HepG2 (cell line): ENCODE measurements around the gene USP36. TPM values are rescaled to one million over a fixed set of nuclear protein-coding genes. Genes with fewer than 3 reads are reported as not detected.
A peak's percentile ranks its signal among the peaks of the same experiment; 100 is the strongest.

Source experiments
- ATAC-seq: fragments of 200-7000 bp; cut with Tn5 transposase; 3 replicates; pipeline ENCODE4 v1.9.1; 2020; ENCODE audit warnings: mild to moderate bottlenecking, moderate library complexity
- BruUV-seq: library from RNA; stranded (reverse); fragments of 400-500 nt; replicated peaks from 2 replicates; lab custom pipeline; 2021; lab: Mats Ljungman, UMichigan
- CTCF ChIA-PET: fragments of 300-600 bp; formaldehyde crosslinking; extraction: SDS; loops from one replicate; lab custom pipeline; 2021; ENCODE audit warnings: low total read pairs, inconsistent platforms, low intra/inter-chr PET ratio; lab: Yijun Ruan, JAX
- POLR2A ChIA-PET: fragments of 350-600 bp; sonication (Branson Sonifier 250); formaldehyde crosslinking; loops from one replicate; lab custom pipeline; 2020; ENCODE audit warnings: antibody characterized with exemption, inconsistent platforms; lab: Yijun Ruan, JAX
- DNase-seq: peaks from one replicate; pipeline ENCODE4 v3.0.0-alpha.2; 2015; ENCODE audit warnings: low spot score
- FAIRE-seq: peaks from 3 replicates; lab custom pipeline; 2011; peaks lifted over from hg19 to GRCh38; lab: Jason Lieb, UNC
- H2AFZ ChIP-seq: one replicate; pipeline ENCODE4 v1.6.1; 2011; ENCODE audit warnings: low read length, inconsistent platforms
- H3K27ac ChIP-seq: fragments of 300-600 bp; 3 replicates; pipeline ENCODE4 v1.8.0; 2011; ENCODE audit warnings: mixed run types, mild to moderate bottlenecking, mixed read lengths, low read length, inconsistent platforms; ENCODE audit not compliant: insufficient read depth; ENCODE audit errors: extremely low read length
- H3K27me3 ChIP-seq, 2 experiments: fragments of 200-600 bp in 1 of 2; 2 replicates in 1 of 2; 3 replicates in 1 of 2; pipeline versions ENCODE4 v1.6.0 to v1.8.0; 2011; ENCODE audit warnings: low read length in 2 of 2, mild to moderate bottlenecking in 2 of 2, moderate library complexity in 2 of 2, inconsistent platforms in 1 of 2; ENCODE audit not compliant: insufficient read depth in 2 of 2, control insufficient read depth in 1 of 2
- H3K36me3 ChIP-seq, 2 experiments: fragments of 200-600 bp in 1 of 2; replicated peaks in 1 of 2; 2 replicates in 1 of 2; 3 replicates in 1 of 2; pipeline versions ENCODE4 v1.5.1 to v1.8.0; 2011; ENCODE audit warnings: low read length in 2 of 2, inconsistent platforms in 1 of 2; ENCODE audit not compliant: insufficient read depth in 2 of 2, control insufficient read depth in 1 of 2
- H3K4me1 ChIP-seq: 2 replicates; pipeline ENCODE4 v1.5.1; 2012; ENCODE audit warnings: low read length, inconsistent platforms; ENCODE audit not compliant: insufficient read depth
- H3K4me2 ChIP-seq: 2 replicates; pipeline ENCODE4 v1.6.0; 2011; ENCODE audit warnings: low read depth, low read length, inconsistent platforms
- H3K4me3 ChIP-seq, 3 experiments: fragments of 200-600 bp in 1 of 3; sonication (generic), shearing (Covaris generic) in 1 of 3; replicated peaks in 1 of 3; 2 replicates each; pipeline ENCODE4 v1.5.1; 2011 to 2016; ENCODE audit warnings: low read length in 3 of 3, inconsistent platforms in 2 of 3, low read depth in 2 of 3, mild to moderate bottlenecking in 2 of 3, control low read depth in 1 of 3, mixed read lengths in 1 of 3; ENCODE audit not compliant: insufficient read depth in 1 of 3
- H3K79me2 ChIP-seq: one replicate; pipeline ENCODE4 v1.6.1; 2011; ENCODE audit warnings: low read length, inconsistent platforms; ENCODE audit not compliant: insufficient read depth
- H3K9ac ChIP-seq: 2 replicates; pipeline ENCODE4 v1.6.0; 2011; ENCODE audit warnings: mild to moderate bottlenecking, low read depth, low read length, inconsistent platforms; ENCODE audit not compliant: insufficient read depth
- H3K9me3 ChIP-seq: 2 replicates; pipeline ENCODE4 v1.5.1; 2012; ENCODE audit warnings: mild to moderate bottlenecking, low read length
- H4K20me1 ChIP-seq: 2 replicates; pipeline ENCODE4 v1.6.0; 2011; ENCODE audit warnings: inconsistent platforms, mild to moderate bottlenecking, low read length, moderate library complexity; ENCODE audit not compliant: insufficient read depth
- ATF7 ChIP-seq, 2 experiments: fragments of 450-650 bp in 1 of 2; sonication (generic) in 1 of 2; formaldehyde crosslinking in 1 of 2; IDR thresholded peaks; 2 replicates each; pipeline versions ENCODE4 v1.4.0 to v1.6.1; 2016 to 2020; ENCODE audit warnings: antibody characterized with exemption in 1 of 2, mild to moderate bottlenecking in 1 of 2, missing genetic modification reagents in 1 of 2
- ELF1 ChIP-seq: sonication (generic); formaldehyde crosslinking; IDR thresholded peaks from 2 replicates; pipeline ENCODE4 v1.4.0; 2020; ENCODE audit warnings: missing genetic modification reagents
- FOXA1 ChIP-seq, 2 experiments: fragments of 450-650 bp in 1 of 2; sonication (generic) in 1 of 2; formaldehyde crosslinking in 1 of 2; IDR thresholded peaks; 2 replicates each; pipeline versions ENCODE4 v1.4.0 to v1.6.1; 2016 to 2020; ENCODE audit warnings: missing genetic modification reagents in 1 of 2
- FOXP1 ChIP-seq, 2 experiments: fragments of 450-650 bp in 1 of 2; IDR thresholded peaks; 2 replicates each; pipeline ENCODE4 v1.6.1; 2017 to 2018; ENCODE audit warnings: antibody characterized with exemption in 1 of 2
- GABPB1 ChIP-seq: IDR thresholded peaks from 2 replicates; pipeline ENCODE4 v1.6.1; 2016; ENCODE audit warnings: mild to moderate bottlenecking, missing genetic modification reagents, moderate library complexity, missing compliant biosample characterization
- GATAD2A ChIP-seq: IDR thresholded peaks from 2 replicates; pipeline ENCODE4 v1.6.1; 2016
- IKZF1 ChIP-seq: fragments of 450-650 bp; IDR thresholded peaks from 2 replicates; pipeline ENCODE4 v1.7.1; 2016
- KLF12 ChIP-seq: sonication (generic); formaldehyde crosslinking; IDR thresholded peaks from 2 replicates; pipeline ENCODE4 v1.4.0; 2020; ENCODE audit warnings: missing genetic modification reagents, borderline replicate concordance
- MEIS1 ChIP-seq: sonication (generic); formaldehyde crosslinking; IDR thresholded peaks from 2 replicates; pipeline ENCODE4 v1.9.0; 2021; ENCODE audit warnings: mild to moderate bottlenecking, missing genetic modification reagents, moderate library complexity, borderline replicate concordance
- MXD4 ChIP-seq: IDR thresholded peaks from 2 replicates; pipeline ENCODE4 v1.6.1; 2016; ENCODE audit warnings: mild to moderate bottlenecking, missing biosample characterization, missing genetic modification reagents
- PCBP2 ChIP-seq: fragments of 200-400 bp; formaldehyde crosslinking; optimal IDR thresholded peaks from 2 replicates; pipeline ENCODE3; 2018; ENCODE audit warnings: low read length, low read depth; ENCODE audit not compliant: poor library complexity, severe bottlenecking
- ZNF235 ChIP-seq: sonication (generic); formaldehyde crosslinking; IDR thresholded peaks from 2 replicates; pipeline ENCODE4 v1.8.1; 2023; ENCODE audit warnings: mild to moderate bottlenecking, missing genetic modification reagents, borderline replicate concordance
- ZNF263 ChIP-seq: sonication (generic); formaldehyde crosslinking; IDR thresholded peaks from 2 replicates; pipeline ENCODE4 v1.4.0; 2020; ENCODE audit warnings: missing genetic modification reagents
- ZNF510 ChIP-seq: sonication (generic); formaldehyde crosslinking; IDR thresholded peaks from 2 replicates; pipeline ENCODE4 v1.4.0; 2020; ENCODE audit warnings: low read depth, mild to moderate bottlenecking, missing genetic modification reagents
- ZNF616 ChIP-seq: sonication (generic); formaldehyde crosslinking; IDR thresholded peaks from 2 replicates; pipeline ENCODE4 v1.5.0; 2020; ENCODE audit warnings: low read depth, mild to moderate bottlenecking, missing genetic modification reagents
- WGBS: methylation state at CpG from one replicate; pipeline ENCODE4 v1.1.6; 2017; ENCODE audit warnings: low lambda C conversion rate; 5-methylcytosine and 5-hydroxymethylcytosine counted together
- in situ Hi-C: cut with HindIII; loops from 2 replicates; pipeline ENCODE4 v1.10.0; 2017; ENCODE audit warnings: low pct_unique_long_range_greater_than_20kb; ENCODE audit not compliant: extremely low pct_ligation_motif_present
- intact Hi-C: fragments of 100-400 bp; cut with micrococcal nuclease; formaldehyde crosslinking; loops from one replicate; pipeline ENCODE4 v1.10.0; 2022; ENCODE audit not compliant: unreplicated experiment
- polyA plus RNA-seq, 8 experiments: library from polyadenylated mRNA; depleted of rRNA in 3 of 8; stranded (reverse) in 7 of 8; unstranded in 1 of 8; fragments of >200 nt; fragmentation: Illumina TruSeq in 4 of 8; extraction: Trizol in 4 of 8; gene quantifications; 2 replicates each; pipeline versions ENCODE4 v1.2.1 to v1.2.3, GENCODE V29; 2011 to 2016; ENCODE audit warnings: low read depth in 4 of 8, missing spikeins in 1 of 8, mixed read lengths in 1 of 8; ENCODE audit not compliant: insufficient read depth in 1 of 8
- total RNA-seq, 5 experiments: library from RNA; depleted of rRNA; stranded (reverse); fragments of >200 nt; fragmentation: Illumina TruSeq; extraction: Trizol; gene quantifications; 2 replicates each; pipeline ENCODE4 v1.2.3, GENCODE V29; 2016; ENCODE audit warnings: low read depth in 1 of 5
- TF ChIP-seq, protein P1 (sequence below): sonication (generic); formaldehyde crosslinking; IDR thresholded peaks from 2 replicates; pipeline ENCODE4 v1.4.0; 2020; ENCODE audit warnings: low read depth, missing genetic modification reagents
- TF ChIP-seq, protein P2 (sequence below): sonication (generic); formaldehyde crosslinking; IDR thresholded peaks from 2 replicates; pipeline ENCODE4 v1.4.0; 2020; ENCODE audit warnings: mild to moderate bottlenecking, missing genetic modification reagents

Gene USP36
- total and polyA plus RNA-seq, 2 of the 13 experiments (the other 11 are each of a cell fraction or from before 2014, with no cell fraction given), result 29.6 to 45.9 TPM

- TF ChIP-seq, protein P1, sequence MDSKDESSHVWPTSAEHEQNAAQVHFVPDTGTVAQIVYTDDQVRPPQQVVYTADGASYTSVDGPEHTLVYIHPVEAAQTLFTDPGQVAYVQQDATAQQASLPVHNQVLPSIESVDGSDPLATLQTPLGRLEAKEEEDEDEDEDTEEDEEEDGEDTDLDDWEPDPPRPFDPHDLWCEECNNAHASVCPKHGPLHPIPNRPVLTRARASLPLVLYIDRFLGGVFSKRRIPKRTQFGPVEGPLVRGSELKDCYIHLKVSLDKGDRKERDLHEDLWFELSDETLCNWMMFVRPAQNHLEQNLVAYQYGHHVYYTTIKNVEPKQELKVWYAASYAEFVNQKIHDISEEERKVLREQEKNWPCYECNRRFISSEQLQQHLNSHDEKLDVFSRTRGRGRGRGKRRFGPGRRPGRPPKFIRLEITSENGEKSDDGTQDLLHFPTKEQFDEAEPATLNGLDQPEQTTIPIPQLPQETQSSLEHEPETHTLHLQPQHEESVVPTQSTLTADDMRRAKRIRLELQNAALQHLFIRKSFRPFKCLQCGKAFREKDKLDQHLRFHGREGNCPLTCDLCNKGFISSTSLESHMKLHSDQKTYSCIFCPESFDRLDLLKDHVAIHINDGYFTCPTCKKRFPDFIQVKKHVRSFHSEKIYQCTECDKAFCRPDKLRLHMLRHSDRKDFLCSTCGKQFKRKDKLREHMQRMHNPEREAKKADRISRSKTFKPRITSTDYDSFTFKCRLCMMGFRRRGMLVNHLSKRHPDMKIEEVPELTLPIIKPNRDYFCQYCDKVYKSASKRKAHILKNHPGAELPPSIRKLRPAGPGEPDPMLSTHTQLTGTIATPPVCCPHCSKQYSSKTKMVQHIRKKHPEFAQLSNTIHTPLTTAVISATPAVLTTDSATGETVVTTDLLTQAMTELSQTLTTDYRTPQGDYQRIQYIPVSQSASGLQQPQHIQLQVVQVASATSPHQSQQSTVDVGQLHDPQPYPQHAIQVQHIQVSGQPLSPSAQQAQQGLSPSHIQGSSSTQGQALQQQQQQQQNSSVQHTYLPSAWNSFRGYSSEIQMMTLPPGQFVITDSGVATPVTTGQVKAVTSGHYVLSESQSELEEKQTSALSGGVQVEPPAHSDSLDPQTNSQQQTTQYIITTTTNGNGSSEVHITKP (CRISPR knock-in tag), result no peak
- TF ChIP-seq, protein P2, sequence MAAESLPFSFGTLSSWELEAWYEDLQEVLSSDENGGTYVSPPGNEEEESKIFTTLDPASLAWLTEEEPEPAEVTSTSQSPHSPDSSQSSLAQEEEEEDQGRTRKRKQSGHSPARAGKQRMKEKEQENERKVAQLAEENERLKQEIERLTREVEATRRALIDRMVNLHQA, result no peak
- TF ChIP-seq FOXA1 (IDR thresholded peaks at IDR 0.05), result no peak
- TF ChIP-seq FOXA1 (CRISPR knock-in tag; IDR thresholded peaks at IDR 0.05), result peak; percentile 52
- TF ChIP-seq ZNF510 (CRISPR knock-in tag), result 0 out of 2 replicates have a peak, but pooled peaks have one; percentile 58
- TF ChIP-seq ELF1, result peak; percentile 65
- no peak for TF ChIP-seq ZNF235 (CRISPR knock-in tag)
- no peak for TF ChIP-seq MEIS1 (CRISPR knock-in tag)
- TF ChIP-seq GATAD2A (CRISPR knock-in tag), result peak; percentile 75
Measured at GRCh38 chr17:78865682-78866390, 25.2 kb upstream of the USP36 start (continued).

GRCh38 chr17:78864117-78864516 lies 23.5 kb upstream of the USP36 start:
- Histone ChIP-seq H3K27ac (no peak overlapping the region), H3K27me3 (no peaks in the 10 kb centered on the region), H3K4me3 (no peak overlapping the region), H3K79me2 (no peaks in the 10 kb centered on the region), H3K4me2 (no peak overlapping the region), H3K4me1 (peaks cover 15% of the 10 kb centered on the region), H3K9me3 (no peaks in the 10 kb centered on the region), H4K20me1 (no peaks in the 10 kb centered on the region), H3K36me3 (peaks cover 2 to 3% of the 10 kb centered on the region in 2 experiments; a peak in 1 of 5 replicates), H3K9ac (no peak overlapping the region), H2AFZ (no peak overlapping the region)
- no TSS peak for BruUV-seq
- intact Hi-C loops (loop anchor here (2.0 kb wide), 1 partner anchor 99 kb away; no protein-coding TSS in a partner anchor), in situ Hi-C loops (no loop called here)
- POLR2A ChIA-PET, result interaction anchor here (0.6 kb wide), 1 partner anchor 116 kb away, joined by 5 read pairs; no protein-coding TSS in a partner anchor
- CTCF ChIA-PET, result no interaction called here
- DNase-seq (no peak), ATAC-seq (no peak), FAIRE-seq (no peak)
- WGBS, result 82% methylated on average over 1 of the region's 1 CpG
- TF ChIP-seq PCBP2, result peak; percentile 51
- no peak for TF ChIP-seq KLF12 (CRISPR knock-in tag)
- TF ChIP-seq ZNF616, result no peak
- TF ChIP-seq GABPB1 (CRISPR knock-in tag), result no peak
- TF ChIP-seq MXD4 (CRISPR knock-in tag), result no peak
- no peak for TF ChIP-seq IKZF1
- peak; percentile 6; the same call in 1 of the 2 replicates for TF ChIP-seq ATF7 (IDR thresholded peaks at IDR 0.05)
- TF ChIP-seq ATF7 (CRISPR knock-in tag; IDR thresholded peaks at IDR 0.05), result no peak
- 0 out of 2 replicates have a peak, but pooled peaks have one; percentile 19 for TF ChIP-seq FOXP1 (IDR thresholded peaks at IDR 0.05)
- TF ChIP-seq FOXP1 (CRISPR knock-in tag; IDR thresholded peaks at IDR 0.05), result no peak
- no peak for TF ChIP-seq ZNF263 (CRISPR knock-in tag)
